ENCODE data around the gene KRTAP13-1. TPM values are rescaled to one million over a fixed set of nuclear protein-coding genes. Genes with fewer than 3 reads are reported as not detected.
A peak's percentile ranks its signal among the peaks of the same experiment; 100 is the strongest.

The KRTAP13-1 gene
- total and polyA plus RNA-seq, 11 donors = not detected

DNA sequence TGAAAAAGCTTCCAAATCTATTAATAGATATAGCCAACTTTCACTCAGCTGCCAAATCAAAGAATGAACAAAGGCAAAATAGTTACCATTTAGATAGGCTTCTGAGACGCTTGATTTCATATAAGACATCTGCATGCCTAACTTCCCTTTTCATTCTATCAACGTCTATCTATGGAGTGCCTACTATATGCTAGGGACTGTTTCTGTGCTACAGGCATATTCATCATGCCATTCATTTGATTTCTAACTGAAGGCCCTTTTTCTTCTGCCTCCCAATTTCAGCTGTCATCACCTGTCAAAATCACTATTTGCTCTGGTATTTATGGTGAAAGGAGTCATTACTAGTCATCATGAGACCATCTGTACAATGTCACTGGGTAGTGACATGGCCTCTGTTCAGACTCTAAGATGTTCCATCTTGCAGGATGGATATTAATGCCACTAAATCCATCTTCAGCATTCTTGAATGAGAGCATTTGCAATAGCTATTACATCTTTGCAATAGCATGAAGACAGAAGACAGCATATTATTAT lies 4.3 kb upstream of the KRTAP13-1 start:
- intact Hi-C loops (cut with DNase I) = no loop called here
- no peak for TF ChIP-seq POLR2A (IDR thresholded peaks at IDR 0.05)
- TF ChIP-seq, protein P1, sequence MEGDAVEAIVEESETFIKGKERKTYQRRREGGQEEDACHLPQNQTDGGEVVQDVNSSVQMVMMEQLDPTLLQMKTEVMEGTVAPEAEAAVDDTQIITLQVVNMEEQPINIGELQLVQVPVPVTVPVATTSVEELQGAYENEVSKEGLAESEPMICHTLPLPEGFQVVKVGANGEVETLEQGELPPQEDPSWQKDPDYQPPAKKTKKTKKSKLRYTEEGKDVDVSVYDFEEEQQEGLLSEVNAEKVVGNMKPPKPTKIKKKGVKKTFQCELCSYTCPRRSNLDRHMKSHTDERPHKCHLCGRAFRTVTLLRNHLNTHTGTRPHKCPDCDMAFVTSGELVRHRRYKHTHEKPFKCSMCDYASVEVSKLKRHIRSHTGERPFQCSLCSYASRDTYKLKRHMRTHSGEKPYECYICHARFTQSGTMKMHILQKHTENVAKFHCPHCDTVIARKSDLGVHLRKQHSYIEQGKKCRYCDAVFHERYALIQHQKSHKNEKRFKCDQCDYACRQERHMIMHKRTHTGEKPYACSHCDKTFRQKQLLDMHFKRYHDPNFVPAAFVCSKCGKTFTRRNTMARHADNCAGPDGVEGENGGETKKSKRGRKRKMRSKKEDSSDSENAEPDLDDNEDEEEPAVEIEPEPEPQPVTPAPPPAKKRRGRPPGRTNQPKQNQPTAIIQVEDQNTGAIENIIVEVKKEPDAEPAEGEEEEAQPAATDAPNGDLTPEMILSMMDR (IDR thresholded peaks at IDR 0.05) = no peak
- Histone ChIP-seq H3K36me3 (no peaks in the 10 kb centered on the region), H3K27ac (no peak overlapping the region), H3K4me3 (no peak overlapping the region), H3K27me3 (no peaks in the 10 kb centered on the region), H3K9me3 (peaks cover 0 to 20% (median 2%) of the 10 kb centered on the region in 12 donors), H3K4me1 (peaks cover 0 to 9% (median 0%) of the 10 kb centered on the region in 12 donors)
- WGBS, 4 donors = 23 to 32% (median 24%) methylated on average over 2 of the region's 2 CpGs
- ATAC-seq (peak in 3 of 4 donors; percentile 13 to 67 (median 58)), DNase-seq (no peak)

DNA sequence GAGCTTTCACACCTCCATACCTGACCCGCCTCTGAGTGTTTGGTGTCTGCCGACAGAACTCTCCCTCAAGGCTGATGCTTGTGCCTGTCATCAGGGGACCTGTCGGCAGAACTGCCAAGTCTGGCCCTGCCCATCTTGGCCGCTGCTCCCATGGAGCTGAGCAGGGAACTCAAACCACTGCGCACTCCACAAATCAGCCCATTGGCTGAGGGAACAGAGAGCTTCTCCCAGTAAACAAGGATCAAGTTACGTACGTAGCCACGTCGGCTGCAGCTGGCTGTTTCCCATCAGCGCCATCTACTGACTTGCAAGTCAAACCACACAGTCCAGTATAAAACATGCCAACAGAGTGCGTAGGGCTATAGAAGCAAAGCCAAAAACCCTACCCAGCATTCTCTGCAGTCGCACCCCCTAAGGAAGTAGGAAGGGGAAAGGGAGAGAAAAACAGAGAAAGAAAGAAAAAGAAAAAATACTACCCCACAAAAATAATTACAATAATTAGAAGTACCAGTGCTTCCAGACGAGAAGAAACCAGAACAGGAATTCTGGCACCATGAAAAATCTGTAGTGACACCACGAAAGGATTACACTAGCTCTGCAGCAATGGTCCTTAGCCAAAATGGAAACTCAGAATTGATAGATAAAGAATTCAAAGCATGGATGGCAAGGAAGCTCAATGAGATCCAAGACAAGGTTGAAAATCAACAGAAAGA lies 13.1 kb downstream of the KRTAP13-1 start:
- intact Hi-C loops (cut with DNase I) = no loop called here
- Histone ChIP-seq H3K4me1 (no peaks in the 10 kb centered on the region), H3K27ac (no peak overlapping the region), H3K9me3 (peaks cover 0 to 22% (median 0%) of the 10 kb centered on the region in 12 donors), H3K36me3 (no peaks in the 10 kb centered on the region), H3K4me3 (no peak overlapping the region), H3K27me3 (no peaks in the 10 kb centered on the region)
- 23 to 36% (median 24%) methylated on average over 14 of the region's 14 CpGs for WGBS, 4 donors
- DNase-seq = peak; percentile 17 to 54 (median 34)
- no peak for TF ChIP-seq POLR2A (IDR thresholded peaks at IDR 0.05)
- TF ChIP-seq, protein P1 (IDR thresholded peaks at IDR 0.05) = peak in 6 of 12 donors; percentile 10 to 44 (median 35)
- peak; percentile 58 to 96 (median 78) for ATAC-seq

GRCh38 chr21:30415993-30416392 lies 20.2 kb downstream of the KRTAP13-1 start:
- intact Hi-C loops (cut with DNase I) = no loop called here
- no peak for ATAC-seq
- WGBS, 4 donors = 73 to 78% (median 76%) methylated on average over 5 of the region's 5 CpGs
- Histone ChIP-seq H3K4me1 (no peaks in the 10 kb centered on the region), H3K27me3 (no peaks in the 10 kb centered on the region), H3K4me3 (no peak overlapping the region), H3K9me3 (peaks cover 0 to 3% (median 0%) of the 10 kb centered on the region in 12 donors), H3K27ac (no peak overlapping the region), H3K36me3 (no peaks in the 10 kb centered on the region)
- no peak for TF ChIP-seq POLR2A (IDR thresholded peaks at IDR 0.05)
- TF ChIP-seq, protein P1 (IDR thresholded peaks at IDR 0.05) = no peak
- DNase-seq = no peak

GRCh38 chr21:30425826-30426225 lies 30.0 kb downstream of the KRTAP13-1 start, which contains the start of gene KRTAP13-3:
TSS of gene KRTAP13-3 (minus strand) at chr21:30425926. CDS start at chr21:30425912, 14 bp downstream.
- no peak for TF ChIP-seq POLR2A (IDR thresholded peaks at IDR 0.05)
- TF ChIP-seq, protein P1 (IDR thresholded peaks at IDR 0.05) = no peak
- no peak within 1 kb of the TSS for H3K4me3 ChIP-seq
- H3K27me3 ChIP-seq = no peaks in the 10 kb centered on the region
- ATAC-seq (no peak), DNase-seq (no peak)
- H3K27ac ChIP-seq = no peak within 1 kb of the TSS
- WGBS, 4 donors = 74 to 83% (median 79%) methylated on average over 5 of the region's 5 CpGs
- H3K4me1 ChIP-seq = no peaks in the 10 kb centered on the region
- no peaks in the 10 kb centered on the region for H3K36me3 ChIP-seq
- no peaks in the 10 kb centered on the region for H3K9me3 ChIP-seq
- intact Hi-C loops (cut with DNase I) = no loop called here
